Muscle layer of colon (tissue), 2 donors: ENCODE measurements around the gene MAP2K5.
"Not testable (repeated sequence)": the region's sequence is repeated elsewhere in the genome, so short reads cannot be mapped to it uniquely, and the experiment has no call there.

Experiments
- H3K27ac ChIP-seq: one replicate; pipeline ENCODE4 v1.7.0; 2013; ENCODE audit warnings: low read depth, mild to moderate bottlenecking, low read length, moderate library complexity
- H3K27me3 ChIP-seq, 2 donors: one replicate each; pipeline ENCODE4 v1.7.0; 2013; ENCODE audit warnings: low read length in 2 of 2, mild to moderate bottlenecking in 2 of 2; ENCODE audit not compliant: insufficient read depth in 2 of 2, control insufficient read depth in 1 of 2
- H3K36me3 ChIP-seq: one replicate; pipeline ENCODE4 v1.7.0; 2013; ENCODE audit warnings: mild to moderate bottlenecking, low read length; ENCODE audit not compliant: insufficient read depth
- H3K4me1 ChIP-seq: one replicate; pipeline ENCODE4 v1.7.0; 2013; ENCODE audit warnings: mild to moderate bottlenecking, low read length; ENCODE audit not compliant: insufficient read depth
- H3K4me3 ChIP-seq, 2 donors: one replicate each; pipeline ENCODE4 v1.7.0; 2013; ENCODE audit warnings: low read length in 2 of 2, low read depth in 1 of 2, mild to moderate bottlenecking in 1 of 2, moderate library complexity in 1 of 2
- H3K9ac ChIP-seq: one replicate; pipeline ENCODE4 v1.7.0; 2013; ENCODE audit warnings: low read length
- H3K9me3 ChIP-seq: one replicate; pipeline ENCODE4 v1.7.0; 2013; ENCODE audit warnings: mild to moderate bottlenecking, low read length
- donor health status: abdominal sarcoma.
- donor health status: Adenocarcinoma of cecum.

Gene MAP2K5

DNA sequence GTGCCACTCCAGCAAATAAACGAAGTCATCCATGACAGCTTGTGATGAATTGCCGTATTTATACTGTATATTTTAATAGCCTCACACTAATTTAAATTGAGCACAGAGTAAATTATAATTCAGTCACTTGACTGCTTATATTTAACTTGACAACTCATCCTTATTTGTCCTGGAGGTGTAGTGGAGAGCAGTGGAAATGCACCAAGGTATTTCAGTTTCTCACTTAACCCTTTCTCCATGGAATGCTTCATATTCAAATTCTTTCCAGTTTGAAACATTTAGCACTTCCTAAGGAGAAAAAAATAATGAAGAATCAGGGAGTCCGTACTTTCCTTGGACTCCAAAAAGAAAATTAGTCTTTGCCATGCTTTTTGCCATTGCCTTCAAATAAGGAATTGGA, 99.0 kb downstream of the MAP2K5 start:
- Histone ChIP-seq H3K27me3 (no peaks in the 10 kb centered on the region), H3K9me3 (no peaks in the 10 kb centered on the region), H3K27ac (no peak overlapping the region), H3K4me1 (no peaks in the 10 kb centered on the region), H3K9ac (no peak overlapping the region), H3K36me3 (peaks cover 5% of the 10 kb centered on the region), H3K4me3 (no peak overlapping the region)

DNA sequence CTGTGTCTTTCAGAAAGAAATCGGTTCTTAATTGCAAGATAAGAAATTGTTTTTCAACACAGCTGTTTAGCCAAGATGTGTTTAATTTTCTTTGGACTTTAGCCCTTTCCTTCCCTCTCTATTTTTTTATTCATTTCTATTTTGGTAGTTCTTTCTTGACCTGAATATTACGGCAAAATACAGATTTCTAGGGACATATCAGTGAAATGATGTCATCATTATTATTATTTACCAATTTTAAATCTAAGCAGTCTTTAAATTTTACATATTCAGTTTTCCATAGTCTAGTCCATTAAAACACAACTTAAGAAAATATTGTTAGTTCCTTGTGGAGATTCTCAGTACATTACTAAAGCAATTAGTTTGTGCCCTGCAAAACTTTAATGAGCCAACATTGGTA, 104.3 kb downstream of the MAP2K5 start:
- no peak overlapping the region for H3K4me3 ChIP-seq
- H3K36me3 ChIP-seq, result no peaks in the 10 kb centered on the region
- H3K27me3 ChIP-seq, result no peaks in the 10 kb centered on the region
- H3K4me1 ChIP-seq, result no peaks in the 10 kb centered on the region
- no peaks in the 10 kb centered on the region for H3K9me3 ChIP-seq
- no peak overlapping the region for H3K9ac ChIP-seq
- H3K27ac ChIP-seq, result no peak overlapping the region

DNA sequence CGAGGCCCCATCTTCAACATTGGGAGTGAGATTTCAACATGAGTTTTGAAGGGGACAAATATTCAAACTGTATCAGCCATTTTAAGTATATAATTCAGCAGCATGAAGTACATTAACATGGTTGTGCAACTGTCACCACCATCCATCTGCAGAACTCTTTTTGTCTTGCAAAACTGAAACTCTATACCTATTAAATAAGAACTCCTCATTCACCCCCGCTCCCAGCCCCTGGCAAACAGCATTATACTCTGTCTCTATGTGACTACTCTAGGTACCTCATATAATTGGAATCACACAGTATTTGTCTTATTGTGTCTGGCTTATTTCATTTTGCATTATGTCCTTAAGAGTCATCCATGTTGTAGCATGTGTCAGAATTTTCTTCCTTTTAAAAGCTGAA, 110.1 kb downstream of the MAP2K5 start:
- H3K4me3 ChIP-seq, result no peak overlapping the region
- no peak overlapping the region for H3K27ac ChIP-seq
- H3K27me3 ChIP-seq, result no peaks in the 10 kb centered on the region
- no peaks in the 10 kb centered on the region for H3K9me3 ChIP-seq
- H3K9ac ChIP-seq, result no peak overlapping the region
- no peaks in the 10 kb centered on the region for H3K36me3 ChIP-seq
- H3K4me1 ChIP-seq, result no peaks in the 10 kb centered on the region

DNA sequence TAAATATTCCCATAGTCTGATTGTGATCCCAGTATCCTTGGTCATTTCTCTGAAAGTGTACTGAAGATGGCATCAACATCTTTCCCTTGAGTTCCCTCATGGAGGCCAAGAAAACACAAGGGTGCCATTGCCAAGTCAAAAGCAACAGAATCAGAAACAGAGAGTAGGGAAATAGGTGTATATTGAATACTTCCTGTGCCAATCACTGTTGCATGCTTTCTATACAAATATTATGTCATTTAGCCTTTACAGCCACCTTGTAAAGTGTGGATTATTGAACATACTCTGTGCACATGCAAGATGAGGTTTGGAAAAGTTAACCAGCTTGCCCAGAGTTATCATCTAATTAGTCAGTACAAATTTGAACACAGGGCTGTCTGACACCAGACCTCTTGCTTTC, 117.9 kb downstream of the MAP2K5 start:
- no peak overlapping the region for H3K9ac ChIP-seq
- no peaks in the 10 kb centered on the region for H3K36me3 ChIP-seq
- no peak overlapping the region for H3K27ac ChIP-seq
- no peak overlapping the region for H3K4me3 ChIP-seq
- no peaks in the 10 kb centered on the region for H3K9me3 ChIP-seq
- no peaks in the 10 kb centered on the region for H3K4me1 ChIP-seq
- no peaks in the 10 kb centered on the region for H3K27me3 ChIP-seq

DNA sequence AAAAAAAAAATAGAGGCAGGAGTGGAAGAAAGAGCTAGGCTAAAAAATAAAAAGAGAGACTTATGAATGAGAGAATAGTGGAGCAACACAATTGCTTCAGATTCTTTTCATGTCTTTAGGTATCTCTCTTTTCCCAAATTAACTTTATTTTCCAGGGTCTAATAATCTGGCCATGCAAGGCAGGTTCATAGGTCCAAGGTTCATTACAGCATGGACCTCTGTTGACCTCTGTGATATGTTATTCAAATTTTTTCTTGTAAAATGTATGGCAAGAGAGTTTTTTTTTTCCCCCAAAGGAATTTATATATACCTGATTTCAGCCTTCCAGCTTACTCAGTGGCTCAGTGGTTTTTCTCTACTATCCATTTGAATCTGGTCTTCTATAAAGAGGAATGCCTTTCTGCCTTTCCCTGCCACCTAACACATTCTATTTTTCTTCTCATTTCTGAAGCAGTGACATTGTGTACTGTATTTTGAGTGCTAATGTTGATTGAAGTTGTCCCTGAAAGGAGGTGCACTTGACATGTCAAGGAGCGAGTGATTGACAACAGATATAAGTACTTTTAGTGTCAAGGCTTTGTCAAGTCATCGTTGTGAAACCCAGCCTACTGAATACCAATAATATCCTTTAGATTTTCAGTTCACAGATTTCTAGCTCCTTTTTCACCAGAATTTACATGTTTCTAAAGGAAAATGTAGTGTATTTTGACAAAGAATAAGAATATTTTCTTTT, 118.5 kb downstream of the MAP2K5 start:
- Histone ChIP-seq H3K9ac (no peak overlapping the region), H3K27ac (no peak overlapping the region), H3K27me3 (no peaks in the 10 kb centered on the region), H3K36me3 (no peaks in the 10 kb centered on the region), H3K4me3 (no peak overlapping the region), H3K9me3 (no peaks in the 10 kb centered on the region), H3K4me1 (no peaks in the 10 kb centered on the region)

DNA sequence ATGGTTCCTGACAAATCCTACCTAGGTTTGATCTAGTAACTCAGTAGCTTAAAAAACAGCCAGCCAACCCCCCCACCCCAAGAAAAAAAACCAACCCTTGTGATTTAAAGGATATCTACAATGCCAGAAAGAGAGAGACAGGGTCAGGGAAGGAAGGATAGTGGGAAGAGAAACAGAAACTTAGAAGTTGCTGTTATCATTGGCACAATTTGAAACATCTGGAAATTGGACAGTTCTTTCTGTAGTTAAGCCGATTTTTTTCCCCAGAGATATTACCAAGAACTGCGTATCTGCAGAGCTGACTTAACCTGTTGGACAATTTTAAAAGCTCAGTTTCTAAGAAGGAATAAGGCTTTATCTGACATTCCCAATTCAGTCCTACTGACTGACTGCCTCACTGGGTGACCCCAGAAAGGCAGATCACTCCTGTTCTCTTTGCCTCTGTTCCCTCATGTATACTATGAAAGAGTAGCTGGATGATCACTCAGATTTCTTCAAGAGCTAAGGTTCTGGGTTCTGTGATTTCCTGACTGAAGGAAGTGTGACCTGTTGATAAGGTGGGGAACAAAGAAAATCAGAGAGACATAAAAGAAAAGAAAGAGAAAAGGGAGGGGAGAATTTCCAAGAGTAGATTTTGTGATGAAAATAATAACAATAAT, 128.3 kb downstream of the MAP2K5 start:
- Histone ChIP-seq H3K36me3 (no peaks in the 10 kb centered on the region), H3K4me3 (no peak overlapping the region), H3K27me3 (no peaks in the 10 kb centered on the region), H3K27ac (no peak overlapping the region), H3K9me3 (no peaks in the 10 kb centered on the region), H3K4me1 (no peaks in the 10 kb centered on the region), H3K9ac (no peak overlapping the region)

DNA sequence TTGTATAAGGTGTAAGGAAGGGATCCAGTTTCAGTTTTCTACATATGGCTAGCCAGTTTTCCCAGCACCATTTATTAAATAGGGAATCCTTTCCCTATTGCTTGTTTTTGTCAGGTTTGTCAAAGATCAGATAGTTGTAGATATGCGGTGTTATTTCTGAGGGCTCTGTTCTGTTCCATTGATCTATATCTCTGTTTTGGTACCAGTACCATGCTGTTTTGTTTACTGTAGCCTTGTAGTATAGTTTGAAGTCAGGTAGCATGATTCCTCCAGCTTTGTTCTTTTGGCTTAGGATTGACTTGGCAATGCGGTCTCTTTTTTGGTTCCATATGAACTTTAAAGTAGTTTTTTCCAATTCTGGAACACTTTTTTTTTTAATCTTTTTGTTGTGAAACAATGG, 130.3 kb downstream of the MAP2K5 start:
- not testable (repeated sequence) for H3K27me3 ChIP-seq

DNA sequence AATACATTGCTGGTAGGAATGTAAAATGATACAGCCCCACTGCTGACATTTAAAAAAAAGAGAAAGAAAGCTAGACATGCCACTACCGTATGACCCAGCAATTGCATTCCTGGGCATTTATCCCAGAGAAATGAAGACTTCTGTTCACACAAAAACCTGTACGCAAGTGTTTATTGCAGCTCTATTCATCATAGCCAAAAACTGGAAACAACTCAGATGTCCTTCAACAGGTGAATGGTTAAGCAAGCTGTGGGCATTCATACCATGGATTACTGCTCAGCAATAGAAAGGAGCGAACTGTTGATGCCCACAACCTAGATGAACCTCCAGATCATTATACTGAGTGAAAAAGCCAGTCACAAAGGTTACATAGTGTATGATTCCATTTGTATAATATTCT, 132.5 kb downstream of the MAP2K5 start:
- H3K27me3 ChIP-seq, result no peaks in the 10 kb centered on the region
- H3K36me3 ChIP-seq, result no peaks in the 10 kb centered on the region
- no peak overlapping the region for H3K9ac ChIP-seq
- H3K9me3 ChIP-seq, result no peaks in the 10 kb centered on the region
- H3K27ac ChIP-seq, result no peak overlapping the region
- no peak overlapping the region for H3K4me3 ChIP-seq
- H3K4me1 ChIP-seq, result no peaks in the 10 kb centered on the region

More for the DNA sequence above, 130.3 kb downstream of the MAP2K5 start:
- H3K4me1 ChIP-seq, H3K9ac ChIP-seq, H3K27ac ChIP-seq, H3K9me3 ChIP-seq, H3K4me3 ChIP-seq, H3K36me3 ChIP-seq: not testable (repeated sequence)

DNA sequence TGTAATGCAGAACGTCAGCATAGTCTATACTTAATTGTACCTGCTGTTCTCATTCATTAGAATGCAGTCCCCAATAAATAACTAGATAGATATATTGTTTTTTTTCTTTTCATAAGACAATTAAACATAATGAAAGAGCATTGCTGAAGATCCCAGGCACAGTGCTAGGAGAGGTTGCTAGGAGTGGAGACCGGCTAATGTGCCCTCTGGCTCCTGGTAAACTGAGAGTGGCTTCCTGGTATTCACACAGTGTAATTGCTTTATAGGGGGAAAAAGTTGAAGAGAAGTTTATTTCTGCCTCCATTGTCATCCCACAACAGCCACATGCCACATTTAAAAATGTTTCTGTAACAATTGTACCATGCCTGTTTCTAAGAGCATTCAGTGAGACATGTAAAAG, 135.6 kb downstream of the MAP2K5 start:
- Histone ChIP-seq H3K4me3 (no peak overlapping the region), H3K27me3 (no peaks in the 10 kb centered on the region), H3K36me3 (peaks cover 5% of the 10 kb centered on the region), H3K9me3 (no peaks in the 10 kb centered on the region), H3K9ac (no peak overlapping the region), H3K27ac (no peak overlapping the region), H3K4me1 (no peaks in the 10 kb centered on the region)

DNA sequence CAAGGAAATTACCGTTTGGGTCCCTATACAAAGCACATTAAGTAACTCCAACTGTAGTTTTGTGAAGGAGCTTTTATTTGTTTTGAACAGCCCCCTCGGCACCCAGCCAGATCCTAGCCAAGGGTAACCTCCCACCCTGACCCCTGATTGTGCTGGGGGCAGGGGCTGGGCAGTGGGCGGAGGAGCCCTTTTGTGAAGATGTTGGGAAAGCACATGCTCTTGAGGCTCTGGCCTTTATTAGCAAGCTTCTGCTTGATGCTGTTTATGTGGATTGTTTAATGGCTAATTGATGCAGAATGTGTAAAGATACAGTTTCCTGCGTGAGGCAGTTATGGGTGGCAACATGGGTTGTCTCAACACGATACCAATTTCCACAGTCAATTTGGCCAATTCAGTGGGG, 136.5 kb downstream of the MAP2K5 start:
- Histone ChIP-seq H3K27me3 (no peaks in the 10 kb centered on the region), H3K36me3 (peaks cover 5% of the 10 kb centered on the region), H3K4me1 (no peaks in the 10 kb centered on the region), H3K27ac (no peak overlapping the region), H3K9ac (no peak overlapping the region), H3K4me3 (no peak overlapping the region), H3K9me3 (no peaks in the 10 kb centered on the region)

DNA sequence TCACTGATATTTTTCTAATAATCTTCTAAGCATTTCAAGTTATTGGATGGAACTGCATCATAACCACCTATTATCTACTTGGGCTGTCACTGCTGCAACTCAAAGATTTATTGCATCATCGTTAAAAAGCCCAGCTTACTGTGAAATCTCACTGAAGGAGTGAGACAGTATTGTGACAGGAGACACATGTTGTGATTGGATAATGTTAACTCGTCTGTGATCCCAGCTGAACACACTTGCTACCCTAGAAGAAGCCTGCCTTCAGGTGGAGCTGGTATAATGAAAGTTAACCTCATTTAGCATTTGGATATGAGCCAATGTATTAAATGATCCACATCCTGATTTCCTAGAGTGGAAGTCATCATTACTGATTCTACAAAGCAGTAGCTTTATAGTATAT, 138.1 kb downstream of the MAP2K5 start:
- peaks cover 5% of the 10 kb centered on the region for H3K36me3 ChIP-seq
- H3K27ac ChIP-seq, result no peak overlapping the region
- no peaks in the 10 kb centered on the region for H3K4me1 ChIP-seq
- no peaks in the 10 kb centered on the region for H3K9me3 ChIP-seq
- H3K27me3 ChIP-seq, result no peaks in the 10 kb centered on the region
- no peak overlapping the region for H3K4me3 ChIP-seq
- H3K9ac ChIP-seq, result no peak overlapping the region

DNA sequence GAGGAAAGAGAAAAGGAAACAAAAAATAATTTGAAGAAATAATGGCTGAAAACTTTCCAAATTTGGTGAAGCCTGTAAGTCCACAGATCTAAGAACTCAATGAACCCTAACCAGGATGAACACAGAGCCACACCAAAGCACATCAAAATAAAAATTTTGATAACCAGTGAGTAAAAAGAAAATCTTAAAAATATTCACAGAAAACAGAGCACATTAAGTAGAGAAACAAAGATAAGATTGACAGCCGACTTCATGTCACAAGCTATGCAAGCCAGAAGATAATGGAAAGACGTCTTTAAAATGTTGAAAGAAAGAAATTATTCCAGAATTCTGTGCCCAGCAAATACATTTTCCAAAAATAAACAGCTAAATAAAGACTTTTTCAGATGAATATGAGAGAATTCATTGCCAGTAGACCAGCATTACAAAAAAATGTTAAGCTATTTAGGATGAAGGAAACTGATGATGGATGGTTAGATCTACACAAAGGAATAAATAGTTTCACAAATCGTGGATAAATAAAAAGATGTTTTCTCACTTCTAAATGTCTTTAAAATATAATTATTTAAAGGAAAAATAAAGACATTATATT, 142.6 kb downstream of the MAP2K5 start:
- H3K9ac ChIP-seq, result no peak overlapping the region
- no peak overlapping the region for H3K27ac ChIP-seq
- H3K27me3 ChIP-seq, result no peaks in the 10 kb centered on the region
- no peaks in the 10 kb centered on the region for H3K9me3 ChIP-seq
- H3K4me3 ChIP-seq, result no peak overlapping the region
- H3K36me3 ChIP-seq, result peaks cover 5% of the 10 kb centered on the region
- no peaks in the 10 kb centered on the region for H3K4me1 ChIP-seq
